OCI-LY1 (cell line): Measurements from ENCODE around the gene SLC11A1.

ENCODE experiments used
- H2AFZ ChIP-seq: fragments of 200-600 bp; sonication (generic), shearing (Covaris generic); 2 replicates; pipeline ENCODE4 v1.6.0; 2014; ENCODE audit warnings: antibody characterized with exemption, mild to moderate bottlenecking, low read length
- H3F3A ChIP-seq: fragments of 200-600 bp; sonication (generic), shearing (Covaris generic); 2 replicates; pipeline ENCODE4 v1.6.0; 2014; ENCODE audit warnings: mild to moderate bottlenecking, antibody characterized with exemption, low read length, moderate library complexity; ENCODE audit not compliant: insufficient read depth
- H3K27ac ChIP-seq: fragments of 200-600 bp; sonication (generic); 2 replicates; pipeline ENCODE4 v1.5.1; 2014; ENCODE audit warnings: low read length, mixed run types, mild to moderate bottlenecking, low read depth; ENCODE audit not compliant: poor library complexity, severe bottlenecking
- H3K27me3 ChIP-seq: fragments of 200-600 bp; sonication (generic); 2 replicates; pipeline ENCODE4 v1.6.0; 2014; ENCODE audit warnings: antibody characterized with exemption, mild to moderate bottlenecking, low read length, moderate library complexity; ENCODE audit not compliant: insufficient read depth
- H3K36me3 ChIP-seq: fragments of 200-600 bp; sonication (generic); 2 replicates; pipeline ENCODE4 v1.6.1; 2014; ENCODE audit warnings: mild to moderate bottlenecking, antibody characterized with exemption, low read length, moderate library complexity, mixed read lengths; ENCODE audit not compliant: insufficient read depth
- H3K4me1 ChIP-seq: fragments of 200-600 bp; sonication (generic); 2 replicates; pipeline ENCODE4 v1.5.1; 2014; ENCODE audit warnings: mild to moderate bottlenecking, low read length, moderate library complexity; ENCODE audit not compliant: insufficient read depth, severe bottlenecking
- H3K4me2 ChIP-seq: fragments of 200-600 bp; sonication (generic), shearing (Covaris generic); 2 replicates; pipeline ENCODE4 v1.6.1; 2014; ENCODE audit warnings: low read length
- H3K4me3 ChIP-seq: fragments of 200-600 bp; sonication (generic); 2 replicates; pipeline ENCODE4 v1.5.1; 2014; ENCODE audit warnings: low read length, low read depth, mild to moderate bottlenecking, mixed read lengths; ENCODE audit not compliant: poor library complexity, severe bottlenecking
- H3K79me2 ChIP-seq: fragments of 200-600 bp; shearing (Covaris generic); 2 replicates; pipeline ENCODE4 v1.6.1; 2016; ENCODE audit warnings: mixed run types, low read length, mixed read lengths; ENCODE audit not compliant: insufficient read depth
- H3K9ac ChIP-seq: fragments of 200-600 bp; sonication (generic), shearing (Covaris generic); 2 replicates; pipeline ENCODE4 v1.6.1; 2014; ENCODE audit warnings: mild to moderate bottlenecking, low read length, mixed read lengths
- H3K9me2 ChIP-seq: fragments of 200-600 bp; sonication (generic), shearing (Covaris generic); 2 replicates; pipeline ENCODE4 v1.6.1; 2014; ENCODE audit warnings: low read depth, mild to moderate bottlenecking, low read length, mixed read lengths
- H3K9me3 ChIP-seq: fragments of 200-600 bp; shearing (Covaris generic); 2 replicates; pipeline ENCODE4 v1.6.1; 2014; ENCODE audit warnings: low read length, mixed read lengths
- H4K20me1 ChIP-seq: fragments of 200-600 bp; sonication (generic), shearing (Covaris generic); 2 replicates; pipeline ENCODE4 v1.6.0; 2016; ENCODE audit warnings: mild to moderate bottlenecking, low read length; ENCODE audit not compliant: insufficient read depth
- EZH2 ChIP-seq: fragments of 200-600 bp; sonication (generic), shearing (Covaris generic); IDR thresholded peaks from 2 replicates; pipeline ENCODE4 v1.8.0; 2017; ENCODE audit warnings: borderline replicate concordance, mixed run types, mild to moderate bottlenecking, antibody characterized with exemption, low read length, moderate library complexity, mixed read lengths
- TF ChIP-seq, protein P1 (sequence below): fragments of 200-600 bp; sonication (generic), shearing (Covaris generic); IDR thresholded peaks from 2 replicates; pipeline ENCODE4 v1.5.1; 2017; ENCODE audit warnings: mild to moderate bottlenecking, antibody characterized with exemption, low read length, moderate library complexity, mixed read lengths

SLC11A1 gene

GRCh38 chr2:218354045-218354444 lies 28.0 kb upstream of the SLC11A1 start:
- no peaks in the 10 kb centered on the region for H3K4me1 ChIP-seq
- no peaks in the 10 kb centered on the region for H3K79me2 ChIP-seq
- 0 out of 2 replicates have a peak, but pooled peaks cover 8% of the 10 kb centered on the region for H3K9me3 ChIP-seq
- H3K9me2 ChIP-seq, result no peaks in the 10 kb centered on the region
- no peaks in the 10 kb centered on the region; the same call in 1 of the 2 replicates for H3K27me3 ChIP-seq
- no peak overlapping the region for H3K9ac ChIP-seq
- no peak overlapping the region for H3K4me2 ChIP-seq
- H3F3A ChIP-seq, result no peaks in the 10 kb centered on the region
- TF ChIP-seq, protein P1, sequence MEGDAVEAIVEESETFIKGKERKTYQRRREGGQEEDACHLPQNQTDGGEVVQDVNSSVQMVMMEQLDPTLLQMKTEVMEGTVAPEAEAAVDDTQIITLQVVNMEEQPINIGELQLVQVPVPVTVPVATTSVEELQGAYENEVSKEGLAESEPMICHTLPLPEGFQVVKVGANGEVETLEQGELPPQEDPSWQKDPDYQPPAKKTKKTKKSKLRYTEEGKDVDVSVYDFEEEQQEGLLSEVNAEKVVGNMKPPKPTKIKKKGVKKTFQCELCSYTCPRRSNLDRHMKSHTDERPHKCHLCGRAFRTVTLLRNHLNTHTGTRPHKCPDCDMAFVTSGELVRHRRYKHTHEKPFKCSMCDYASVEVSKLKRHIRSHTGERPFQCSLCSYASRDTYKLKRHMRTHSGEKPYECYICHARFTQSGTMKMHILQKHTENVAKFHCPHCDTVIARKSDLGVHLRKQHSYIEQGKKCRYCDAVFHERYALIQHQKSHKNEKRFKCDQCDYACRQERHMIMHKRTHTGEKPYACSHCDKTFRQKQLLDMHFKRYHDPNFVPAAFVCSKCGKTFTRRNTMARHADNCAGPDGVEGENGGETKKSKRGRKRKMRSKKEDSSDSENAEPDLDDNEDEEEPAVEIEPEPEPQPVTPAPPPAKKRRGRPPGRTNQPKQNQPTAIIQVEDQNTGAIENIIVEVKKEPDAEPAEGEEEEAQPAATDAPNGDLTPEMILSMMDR, result no peak
- H3K4me3 ChIP-seq, result no peak overlapping the region
- H3K36me3 ChIP-seq, result no peaks in the 10 kb centered on the region; the same call in 1 of the 2 replicates
- no peaks in the 10 kb centered on the region for H4K20me1 ChIP-seq
- H3K27ac ChIP-seq, result no peak overlapping the region
- no peak overlapping the region for H2AFZ ChIP-seq

- Histone ChIP-seq H3F3A (no peaks in the 10 kb centered on the region), H3K79me2 (no peaks in the 10 kb centered on the region), H3K9me2 (no peaks in the 10 kb centered on the region), H3K9ac (no peak overlapping the region), H4K20me1 (no peaks in the 10 kb centered on the region), H2AFZ (no peak overlapping the region), H3K4me2 (no peak overlapping the region), H3K27ac (no peak overlapping the region), H3K4me1 (no peaks in the 10 kb centered on the region), H3K36me3 (no peaks in the 10 kb centered on the region; the same call in 1 of the 2 replicates), H3K27me3 (no peaks in the 10 kb centered on the region; the same call in 1 of the 2 replicates), H3K9me3 (0 out of 2 replicates have a peak, but pooled peaks cover 8% of the 10 kb centered on the region), H3K4me3 (no peak overlapping the region)
- no peak for TF ChIP-seq EZH2
- TF ChIP-seq, protein P1, result no peak
These were observed 27.1 kb upstream of the SLC11A1 start for GRCh38 chr2:218354850-218355443.

GRCh38 chr2:218357236-218358177 lies 24.6 kb upstream of the SLC11A1 start:
- H4K20me1 ChIP-seq, result no peaks in the 10 kb centered on the region
- 0 out of 2 replicates have a peak, but pooled peaks cover 5% of the 10 kb centered on the region for H3K27me3 ChIP-seq
- H2AFZ ChIP-seq, result no peak overlapping the region
- H3K9ac ChIP-seq, result no peak overlapping the region
- no peaks in the 10 kb centered on the region for H3K4me1 ChIP-seq
- no peaks in the 10 kb centered on the region; the same call in 1 of the 2 replicates for H3K36me3 ChIP-seq
- no peak overlapping the region for H3K27ac ChIP-seq
- no peak overlapping the region for H3K4me2 ChIP-seq
- H3K79me2 ChIP-seq, result no peaks in the 10 kb centered on the region
- H3K9me3 ChIP-seq, result no peaks in the 10 kb centered on the region
- H3K9me2 ChIP-seq, result no peaks in the 10 kb centered on the region
- TF ChIP-seq, protein P1, result no peak
- TF ChIP-seq EZH2, result no peak
- H3K4me3 ChIP-seq, result no peak overlapping the region
- no peaks in the 10 kb centered on the region for H3F3A ChIP-seq
